ENCODE data around the gene ABCA13.

DNA sequence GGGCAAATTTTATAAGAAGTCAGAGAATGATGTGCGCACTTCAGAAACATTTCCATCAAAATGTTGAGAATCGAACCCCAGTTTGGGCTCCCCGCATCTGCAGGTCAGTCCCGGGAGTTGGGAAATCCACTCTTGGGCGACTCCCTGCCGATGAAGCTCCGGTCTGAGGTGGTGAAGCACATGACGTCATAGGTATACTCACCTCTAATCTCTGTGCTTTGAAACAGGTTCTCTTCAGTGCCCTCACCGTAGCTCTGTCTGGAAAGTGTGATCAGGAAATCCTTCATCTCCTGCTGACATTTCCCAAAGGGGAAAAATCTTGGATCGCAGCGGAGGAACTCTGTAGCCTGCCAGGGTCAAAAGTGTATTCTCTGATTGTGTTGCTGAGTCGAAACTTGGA, 138.5 kb downstream of the ABCA13 start:
- TF ChIP-seq, protein P1, sequence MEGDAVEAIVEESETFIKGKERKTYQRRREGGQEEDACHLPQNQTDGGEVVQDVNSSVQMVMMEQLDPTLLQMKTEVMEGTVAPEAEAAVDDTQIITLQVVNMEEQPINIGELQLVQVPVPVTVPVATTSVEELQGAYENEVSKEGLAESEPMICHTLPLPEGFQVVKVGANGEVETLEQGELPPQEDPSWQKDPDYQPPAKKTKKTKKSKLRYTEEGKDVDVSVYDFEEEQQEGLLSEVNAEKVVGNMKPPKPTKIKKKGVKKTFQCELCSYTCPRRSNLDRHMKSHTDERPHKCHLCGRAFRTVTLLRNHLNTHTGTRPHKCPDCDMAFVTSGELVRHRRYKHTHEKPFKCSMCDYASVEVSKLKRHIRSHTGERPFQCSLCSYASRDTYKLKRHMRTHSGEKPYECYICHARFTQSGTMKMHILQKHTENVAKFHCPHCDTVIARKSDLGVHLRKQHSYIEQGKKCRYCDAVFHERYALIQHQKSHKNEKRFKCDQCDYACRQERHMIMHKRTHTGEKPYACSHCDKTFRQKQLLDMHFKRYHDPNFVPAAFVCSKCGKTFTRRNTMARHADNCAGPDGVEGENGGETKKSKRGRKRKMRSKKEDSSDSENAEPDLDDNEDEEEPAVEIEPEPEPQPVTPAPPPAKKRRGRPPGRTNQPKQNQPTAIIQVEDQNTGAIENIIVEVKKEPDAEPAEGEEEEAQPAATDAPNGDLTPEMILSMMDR (conservative IDR thresholded peaks at IDR 0.05; ENCODE audit: low read depth, low read length) = no peak
- no peak for TF ChIP-seq RAD21 (IDR thresholded peaks at IDR 0.05; ENCODE audit: low read length)
- no peak for TF ChIP-seq POLR2A (IDR thresholded peaks at IDR 0.05; ENCODE audit: low read depth, low read length)
- no peak for TF ChIP-seq RFX5 (IDR thresholded peaks at IDR 0.05; ENCODE audit: low read depth, low read length)
- no peak for TF ChIP-seq FOS (IDR thresholded peaks at IDR 0.05; ENCODE audit: low read depth, low read length)
- TF ChIP-seq MAFK (IDR thresholded peaks at IDR 0.05; ENCODE audit: low read depth, low read length) = no peak
- no peak for TF ChIP-seq SMC3 (IDR thresholded peaks at IDR 0.05; ENCODE audit: low read depth, low read length)
- no peak for TF ChIP-seq USF2 (IDR thresholded peaks at IDR 0.05; ENCODE audit: low read depth, low read length)
- no peak for TF ChIP-seq BHLHE40 (IDR thresholded peaks at IDR 0.05; ENCODE audit: low read depth, low read length)
- no peak for TF ChIP-seq CEBPB (IDR thresholded peaks at IDR 0.05; ENCODE audit: low read depth, low read length)
- TF ChIP-seq, protein P2, sequence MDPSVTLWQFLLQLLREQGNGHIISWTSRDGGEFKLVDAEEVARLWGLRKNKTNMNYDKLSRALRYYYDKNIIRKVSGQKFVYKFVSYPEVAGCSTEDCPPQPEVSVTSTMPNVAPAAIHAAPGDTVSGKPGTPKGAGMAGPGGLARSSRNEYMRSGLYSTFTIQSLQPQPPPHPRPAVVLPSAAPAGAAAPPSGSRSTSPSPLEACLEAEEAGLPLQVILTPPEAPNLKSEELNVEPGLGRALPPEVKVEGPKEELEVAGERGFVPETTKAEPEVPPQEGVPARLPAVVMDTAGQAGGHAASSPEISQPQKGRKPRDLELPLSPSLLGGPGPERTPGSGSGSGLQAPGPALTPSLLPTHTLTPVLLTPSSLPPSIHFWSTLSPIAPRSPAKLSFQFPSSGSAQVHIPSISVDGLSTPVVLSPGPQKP (IDR thresholded peaks at IDR 0.05; ENCODE audit: borderline replicate concordance, low read depth, low read length) = no peak
- no peak for TF ChIP-seq MAZ (IDR thresholded peaks at IDR 0.05; ENCODE audit: borderline replicate concordance, low read depth, low read length)
- no peak for TF ChIP-seq MXI1 (IDR thresholded peaks at IDR 0.05; ENCODE audit: borderline replicate concordance, low read depth, low read length)
